ENCODE data around the gene SERP1.
A peak's percentile ranks its signal among the peaks of the same experiment; 100 is the strongest.

SERP1 gene

DNA sequence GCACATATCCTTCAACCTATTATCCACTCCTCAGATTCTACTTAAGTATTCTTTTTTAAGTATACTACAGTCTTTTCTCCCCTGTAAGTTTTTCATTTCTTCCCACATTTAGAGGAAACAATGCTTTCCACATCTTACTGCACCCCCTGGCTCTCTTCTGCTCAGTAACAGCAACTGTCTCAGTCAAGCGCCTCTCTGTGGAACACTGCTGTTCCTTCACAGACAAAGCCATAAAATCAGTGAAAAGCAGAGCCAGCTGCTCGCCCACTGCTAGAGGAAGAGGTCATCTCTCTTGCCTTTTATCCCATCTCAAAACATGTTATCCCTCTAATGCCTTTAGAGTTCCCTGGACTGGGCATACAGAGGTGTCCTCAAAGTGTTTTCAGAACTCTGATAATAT is 24.8 kb downstream of the SERP1 start:
- no peak overlapping the region for H3K27ac ChIP-seq
- no peak for TF ChIP-seq ZFX (IDR thresholded peaks at IDR 0.05)
- no peak for TF ChIP-seq CTCF (conservative IDR thresholded peaks at IDR 0.05)

GRCh38 chr3:150520408-150520807 is 25.9 kb downstream of the SERP1 start:
- no peak overlapping the region for H3K27ac ChIP-seq
- no peak for TF ChIP-seq ZFX (IDR thresholded peaks at IDR 0.05)
- no peak for TF ChIP-seq CTCF (conservative IDR thresholded peaks at IDR 0.05)

- TF ChIP-seq ZFX (IDR thresholded peaks at IDR 0.05), result no peak
- no peak for TF ChIP-seq CTCF (conservative IDR thresholded peaks at IDR 0.05)
- H3K27ac ChIP-seq, result no peak overlapping the region
Measured at GRCh38 chr3:150519026-150519425, 27.3 kb downstream of the SERP1 start.

DNA sequence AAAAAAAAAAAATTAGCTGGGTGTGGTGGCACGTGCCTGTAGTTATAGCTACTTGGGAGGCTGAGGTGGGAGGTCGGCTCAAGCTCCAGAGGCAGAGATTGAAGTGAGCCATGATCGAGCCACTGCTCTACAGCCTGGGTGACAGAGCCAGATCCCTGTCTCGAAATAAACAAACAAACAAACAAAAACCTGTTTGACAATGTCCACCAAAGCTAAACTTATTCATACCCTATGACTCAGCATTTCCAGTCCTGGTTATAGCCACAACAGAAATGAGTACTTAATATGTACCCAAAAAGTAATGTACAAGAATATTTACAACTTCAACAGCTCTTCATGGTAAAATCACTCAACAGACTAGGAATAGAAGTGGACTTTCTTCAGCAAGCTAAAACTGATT is 31.1 kb downstream of the SERP1 start:
- peak overlapping the region; percentile 13; the same call in 1 of the 2 replicates for H3K27ac ChIP-seq
- no peak for TF ChIP-seq CTCF (conservative IDR thresholded peaks at IDR 0.05)
- no peak for TF ChIP-seq ZFX (IDR thresholded peaks at IDR 0.05)

DNA sequence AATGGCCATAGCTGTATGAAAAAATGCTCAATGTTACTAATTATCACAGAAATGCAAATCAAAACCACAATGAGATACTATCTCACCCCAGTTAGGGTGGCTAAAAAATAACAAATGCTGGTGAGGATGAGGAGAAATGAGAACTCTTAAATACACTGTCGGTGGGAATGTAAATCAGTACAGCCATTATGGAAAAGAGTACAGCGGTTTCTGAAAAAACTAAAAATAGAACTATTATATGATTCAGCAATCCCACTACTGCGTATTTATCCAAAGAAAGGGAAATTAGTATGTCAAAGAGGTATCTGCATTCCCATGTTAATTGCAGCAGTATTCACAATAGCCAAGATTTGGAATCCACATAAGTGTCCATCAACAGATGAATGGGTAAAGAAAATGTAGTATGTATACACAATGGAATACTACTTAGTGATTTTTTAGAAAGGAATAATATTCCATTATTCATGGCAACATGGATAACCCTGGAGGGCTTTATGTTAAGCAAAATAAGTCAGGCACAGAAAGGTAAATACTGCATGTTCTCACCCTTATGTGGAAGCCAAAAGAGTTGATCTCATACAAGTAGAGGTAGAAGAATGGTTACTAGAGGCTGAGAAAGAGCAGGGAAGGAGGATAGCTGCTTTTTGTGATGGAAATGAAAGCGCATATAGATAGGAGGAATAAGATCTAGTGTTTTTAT is 35.0 kb downstream of the SERP1 start:
- TF ChIP-seq ZFX (IDR thresholded peaks at IDR 0.05) (no peak), CTCF (conservative IDR thresholded peaks at IDR 0.05) (no peak)
- no peak overlapping the region for H3K27ac ChIP-seq

DNA sequence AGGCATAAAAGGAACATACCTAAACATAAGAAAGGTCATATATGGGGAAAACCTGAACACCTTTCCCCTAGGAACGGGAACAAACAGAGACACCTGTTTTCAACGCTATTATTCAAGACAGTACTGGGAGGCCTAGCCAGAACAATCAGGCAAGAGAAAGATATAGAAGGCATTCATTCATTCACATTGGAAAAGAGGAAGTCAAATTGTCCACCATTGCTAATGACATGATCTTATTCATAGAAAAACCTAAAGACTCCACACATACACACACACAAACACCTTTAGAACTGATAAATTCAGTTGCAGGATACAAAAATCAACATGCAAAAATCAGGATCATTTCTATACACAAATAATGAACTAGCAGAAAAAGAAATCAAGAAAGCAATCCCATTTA is 36.5 kb downstream of the SERP1 start:
- TF ChIP-seq CTCF (conservative IDR thresholded peaks at IDR 0.05) (no peak), ZFX (IDR thresholded peaks at IDR 0.05) (no peak)
- H3K27ac ChIP-seq, result no peak overlapping the region

DNA sequence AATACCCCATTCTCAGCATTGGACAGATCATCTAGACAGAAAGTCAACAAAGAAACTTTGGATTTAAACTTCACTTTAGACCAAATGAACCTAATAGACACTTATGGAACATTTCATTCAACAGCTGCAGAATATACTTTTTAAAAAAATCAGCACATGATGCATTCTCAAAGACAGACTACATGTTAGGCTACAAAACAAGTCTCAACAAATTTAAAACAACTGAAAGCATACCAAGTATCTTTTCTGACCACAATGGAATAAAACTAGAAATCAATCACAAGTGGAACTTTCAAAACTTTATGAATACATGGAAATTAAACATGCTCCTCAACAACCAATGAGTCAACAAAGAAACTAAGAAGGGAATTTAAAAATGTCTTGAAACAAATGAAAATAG is 37.9 kb downstream of the SERP1 start:
- H3K27ac ChIP-seq, result no peak overlapping the region
- TF ChIP-seq CTCF (conservative IDR thresholded peaks at IDR 0.05) (no peak), ZFX (IDR thresholded peaks at IDR 0.05) (no peak)
